Stimulated activated CD4-positive, alpha-beta T cell treated with anti-CD3 and anti-CD28 coated beads, Interleukin-12 subunit alpha, Interleukin-12 subunit beta, amount 100 ng/mL, for 24 hours (primary cell): Measurements from ENCODE around the gene TSEN34.

Experiments
- DNase-seq, 2 experiments: peaks; one replicate each; pipeline ENCODE4 v3.0.0-alpha.2; 2020; ENCODE audit warnings: low read depth in 2 of 2

Gene TSEN34

GRCh38 chr19:54191011-54191810, at the start of gene TSEN34:
Gene TSEN34 (plus strand): TSS chr19:54191308. CDS start chr19:54191365, 57 bp downstream.
- peak; percentile 71 to 77 for DNase-seq

GRCh38 chr19:54141356-54141755, 49.8 kb upstream of the TSEN34 start:
- DNase-seq = no peak

- DNase-seq = no peak
Observed at GRCh38 chr19:54142166-54142780, 48.8 kb upstream of the TSEN34 start.

- DNase-seq = no peak
Observed at GRCh38 chr19:54145541-54146158, 45.5 kb upstream of the TSEN34 start.

GRCh38 chr19:54147676-54148075, 43.4 kb upstream of the TSEN34 start:
- no peak for DNase-seq

GRCh38 chr19:54148158-54148557, 43.0 kb upstream of the TSEN34 start:
- DNase-seq = no peak

GRCh38 chr19:54149021-54149812, 41.9 kb upstream of the TSEN34 start:
- no peak for DNase-seq

- no peak for DNase-seq
Observed at GRCh38 chr19:54151362-54152035, 39.6 kb upstream of the TSEN34 start.

GRCh38 chr19:54152267-54152666, 38.8 kb upstream of the TSEN34 start:
- no peak for DNase-seq

GRCh38 chr19:54152878-54153524, 38.1 kb upstream of the TSEN34 start:
- no peak for DNase-seq

- DNase-seq = no peak
Observed at GRCh38 chr19:54153731-54154326, 37.3 kb upstream of the TSEN34 start.

GRCh38 chr19:54154603-54155345, 36.3 kb upstream of the TSEN34 start:
- no peak for DNase-seq

- no peak for DNase-seq
Observed at GRCh38 chr19:54155694-54156093, 35.4 kb upstream of the TSEN34 start.

GRCh38 chr19:54156490-54156889, 34.6 kb upstream of the TSEN34 start:
- no peak for DNase-seq

GRCh38 chr19:54156953-54157352, 34.2 kb upstream of the TSEN34 start:
- no peak for DNase-seq

GRCh38 chr19:54158812-54159351, 32.2 kb upstream of the TSEN34 start:
- no peak for DNase-seq

GRCh38 chr19:54159352-54160181, 31.5 kb upstream of the TSEN34 start, which contains the start of gene LENG1:
Gene LENG1 (minus strand): TSS chr19:54159721. CDS start chr19:54159695, 26 bp downstream.
- DNase-seq = peak; percentile 97

- DNase-seq = no peak
Observed at GRCh38 chr19:54160182-54160811, 30.8 kb upstream of the TSEN34 start.
